Omental fat pad (tissue), 4 donors: ENCODE measurements around the gene ANXA3. TPM values are rescaled to one million over a fixed set of nuclear protein-coding genes. Genes with fewer than 3 reads are reported as not detected.

ENCODE experiments used
- ATAC-seq: fragments of 150-250 bp; one replicate; pipeline ENCODE4 v1.9.1; 2016; ENCODE audit warnings: mild to moderate bottlenecking, moderate library complexity; ENCODE audit not compliant: low FRiP score
- DNase-seq: peaks from one replicate; pipeline ENCODE4 v3.0.0-alpha.2; 2019; ENCODE audit warnings: low spot score
- total RNA-seq, 4 donors: library from RNA; depleted of rRNA; stranded (reverse); fragments of >200 nt; gene quantifications; one replicate each; pipeline ENCODE4 v1.1.0, GENCODE V29; 2016
- TF ChIP-seq, protein P1 (sequence below), 3 donors: fragments of 450-650 bp; IDR thresholded peaks; one replicate each; pipeline ENCODE4 v1.5.1; 2016 to 2017; ENCODE audit warnings: antibody characterized with exemption in 3 of 3, mild to moderate bottlenecking in 3 of 3, moderate library complexity in 2 of 3

Gene ANXA3
- total RNA-seq, 4 donors from 2014 or later: 76.3 to 217 (median 105) TPM

DNA sequence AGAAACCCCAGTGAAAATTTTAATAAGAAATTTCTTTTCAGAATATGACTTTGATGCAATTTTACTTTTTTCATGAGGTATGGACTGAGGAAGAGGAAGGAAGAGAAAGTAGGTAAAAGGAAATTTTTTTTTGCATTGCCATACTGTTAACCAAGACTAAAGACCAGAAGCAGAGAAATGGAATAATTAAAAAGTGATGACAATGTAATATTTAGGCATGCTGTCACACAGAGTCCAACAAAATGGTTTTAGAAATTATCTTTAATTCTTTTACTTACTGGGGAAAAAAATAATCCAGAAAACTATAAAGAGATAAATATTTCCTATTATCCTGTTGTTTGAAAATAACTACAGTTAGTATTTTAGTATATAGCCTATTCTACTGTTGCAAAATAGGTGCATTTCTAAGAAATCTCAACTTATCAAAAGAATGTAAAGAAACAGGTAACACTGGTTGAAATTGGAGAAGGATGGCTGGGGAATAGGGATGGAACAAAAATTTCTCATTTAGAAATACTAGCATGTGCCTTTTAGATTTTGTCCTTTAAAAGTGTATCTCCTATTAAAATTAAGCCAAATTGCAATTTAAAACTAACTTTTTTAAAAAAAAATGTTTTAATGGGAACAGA lies 92.6 kb downstream of the ANXA3 start:
- TF ChIP-seq, protein P1, sequence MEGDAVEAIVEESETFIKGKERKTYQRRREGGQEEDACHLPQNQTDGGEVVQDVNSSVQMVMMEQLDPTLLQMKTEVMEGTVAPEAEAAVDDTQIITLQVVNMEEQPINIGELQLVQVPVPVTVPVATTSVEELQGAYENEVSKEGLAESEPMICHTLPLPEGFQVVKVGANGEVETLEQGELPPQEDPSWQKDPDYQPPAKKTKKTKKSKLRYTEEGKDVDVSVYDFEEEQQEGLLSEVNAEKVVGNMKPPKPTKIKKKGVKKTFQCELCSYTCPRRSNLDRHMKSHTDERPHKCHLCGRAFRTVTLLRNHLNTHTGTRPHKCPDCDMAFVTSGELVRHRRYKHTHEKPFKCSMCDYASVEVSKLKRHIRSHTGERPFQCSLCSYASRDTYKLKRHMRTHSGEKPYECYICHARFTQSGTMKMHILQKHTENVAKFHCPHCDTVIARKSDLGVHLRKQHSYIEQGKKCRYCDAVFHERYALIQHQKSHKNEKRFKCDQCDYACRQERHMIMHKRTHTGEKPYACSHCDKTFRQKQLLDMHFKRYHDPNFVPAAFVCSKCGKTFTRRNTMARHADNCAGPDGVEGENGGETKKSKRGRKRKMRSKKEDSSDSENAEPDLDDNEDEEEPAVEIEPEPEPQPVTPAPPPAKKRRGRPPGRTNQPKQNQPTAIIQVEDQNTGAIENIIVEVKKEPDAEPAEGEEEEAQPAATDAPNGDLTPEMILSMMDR (IDR thresholded peaks at IDR 0.05): no peak
- DNase-seq (no peak), ATAC-seq (no peak)

- peak; percentile 38 for DNase-seq
- TF ChIP-seq, protein P1 (IDR thresholded peaks at IDR 0.05): peak in 2 of 3 donors; percentile 64 to 95
- ATAC-seq: peak; percentile 72
Observed at GRCh38 chr4:78644744-78645330, 93.3 kb downstream of the ANXA3 start.

GRCh38 chr4:78645853-78646757 lies 94.5 kb downstream of the ANXA3 start:
- TF ChIP-seq, protein P1 (IDR thresholded peaks at IDR 0.05): no peak
- ATAC-seq (peak; percentile 83), DNase-seq (peak; percentile 35)

DNA sequence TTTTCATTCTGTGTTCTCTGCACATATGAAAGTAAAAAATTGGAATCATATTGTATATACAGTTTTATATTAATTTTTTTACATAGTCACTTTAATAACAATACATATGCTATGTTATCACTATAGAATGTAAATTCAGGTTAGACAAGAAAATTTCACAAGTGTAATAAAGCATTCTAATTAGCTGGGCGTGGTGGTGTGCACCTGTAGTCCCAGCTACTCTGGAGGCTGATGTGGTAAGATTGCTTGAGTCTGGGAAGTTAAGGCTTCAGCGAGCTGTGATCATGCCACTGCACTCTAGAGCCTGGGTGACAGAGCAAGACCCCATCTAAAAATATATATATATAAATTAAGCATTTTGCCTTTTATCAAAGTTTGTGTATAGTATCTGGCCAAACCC lies 95.7 kb downstream of the ANXA3 start:
- DNase-seq (no peak), ATAC-seq (no peak)
- TF ChIP-seq, protein P1 (IDR thresholded peaks at IDR 0.05): no peak

DNA sequence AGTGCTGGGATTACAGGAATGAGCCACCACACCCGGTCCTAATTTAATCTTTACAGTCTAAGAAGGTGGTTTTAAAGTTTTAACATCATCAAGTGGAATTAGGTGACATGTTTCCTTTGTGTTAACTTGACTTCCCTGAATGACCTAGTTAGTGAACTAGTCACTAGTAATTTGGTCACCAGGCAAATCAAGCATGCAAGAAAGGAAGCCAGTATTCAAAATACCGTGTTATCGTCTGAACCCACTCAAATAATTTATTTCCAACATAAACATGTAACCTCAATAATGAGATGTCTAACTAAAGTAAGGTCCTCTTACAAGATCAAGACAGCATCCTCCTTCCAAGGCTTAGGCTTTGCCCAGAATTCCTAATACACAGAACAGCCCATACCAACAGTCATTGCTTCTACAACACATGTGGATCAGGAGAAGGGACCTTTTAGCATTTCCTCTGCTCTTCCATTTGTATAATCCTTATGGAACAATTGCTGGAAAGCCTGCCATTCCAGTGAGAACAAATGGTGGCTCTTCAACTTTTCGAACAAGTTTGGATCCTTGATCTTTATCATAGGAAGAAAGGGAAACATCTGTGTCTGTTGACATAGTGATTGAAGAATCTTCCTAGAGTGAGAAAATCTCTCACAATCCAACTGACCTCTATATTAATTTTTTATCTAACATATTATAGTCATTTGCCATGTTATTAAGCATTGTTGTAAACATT lies 97.2 kb downstream of the ANXA3 start:
- TF ChIP-seq, protein P1 (IDR thresholded peaks at IDR 0.05): no peak
- ATAC-seq (no peak), DNase-seq (no peak)

DNA sequence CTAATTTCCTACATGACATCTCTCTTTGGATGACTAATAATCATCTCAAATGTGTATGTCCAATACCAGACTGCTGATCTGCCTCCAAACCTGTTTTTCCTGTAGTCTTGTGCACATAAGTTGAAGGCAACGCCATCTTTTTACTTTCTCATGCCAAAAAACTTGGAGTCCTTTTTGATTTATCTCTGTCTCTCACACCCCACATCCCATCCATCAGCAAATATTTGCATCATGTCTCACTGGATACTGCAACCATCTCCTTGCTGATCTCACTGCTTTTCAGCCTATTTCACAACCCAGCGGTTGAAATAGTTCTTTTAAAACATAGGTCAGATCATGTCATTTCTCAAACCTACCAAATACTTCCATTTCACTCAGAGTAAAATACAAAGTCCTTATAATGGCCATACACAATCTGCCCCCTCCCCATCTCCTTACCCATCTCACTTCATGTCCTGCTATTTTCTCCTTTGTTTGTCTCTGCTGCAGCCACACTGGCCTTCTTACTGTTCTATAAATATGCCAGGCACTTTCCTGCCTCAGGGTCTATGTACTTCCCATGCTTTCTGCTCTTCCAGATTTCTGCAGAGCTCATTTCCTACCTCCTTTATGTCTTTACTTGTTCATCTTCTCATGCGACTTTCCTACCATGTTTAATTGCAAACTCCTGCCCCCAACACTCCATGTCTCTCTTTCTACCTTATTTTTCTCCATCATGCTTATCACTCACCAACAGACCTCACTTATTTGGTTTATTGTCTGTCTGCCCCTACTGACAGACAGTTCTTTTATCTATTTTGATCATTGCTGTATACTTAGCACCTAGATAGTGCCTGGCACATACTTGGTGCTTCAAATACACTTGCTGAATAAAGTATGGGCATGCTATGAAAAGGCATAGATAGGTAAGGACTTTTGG lies 98.8 kb downstream of the ANXA3 start:
- DNase-seq: no peak
- TF ChIP-seq, protein P1 (IDR thresholded peaks at IDR 0.05): no peak
- peak; percentile 64 for ATAC-seq
